HG03175 (cell line): ENCODE results near the gene RETSAT.

Source experiments
- ATAC-seq: cut with Tn5 transposase; IDR thresholded peaks from one replicate; pipeline ENCODE4 v1.9.1; 2021; ENCODE audit warnings: mild to moderate bottlenecking, moderate library complexity; ENCODE audit not compliant: unreplicated experiment

Gene RETSAT

DNA sequence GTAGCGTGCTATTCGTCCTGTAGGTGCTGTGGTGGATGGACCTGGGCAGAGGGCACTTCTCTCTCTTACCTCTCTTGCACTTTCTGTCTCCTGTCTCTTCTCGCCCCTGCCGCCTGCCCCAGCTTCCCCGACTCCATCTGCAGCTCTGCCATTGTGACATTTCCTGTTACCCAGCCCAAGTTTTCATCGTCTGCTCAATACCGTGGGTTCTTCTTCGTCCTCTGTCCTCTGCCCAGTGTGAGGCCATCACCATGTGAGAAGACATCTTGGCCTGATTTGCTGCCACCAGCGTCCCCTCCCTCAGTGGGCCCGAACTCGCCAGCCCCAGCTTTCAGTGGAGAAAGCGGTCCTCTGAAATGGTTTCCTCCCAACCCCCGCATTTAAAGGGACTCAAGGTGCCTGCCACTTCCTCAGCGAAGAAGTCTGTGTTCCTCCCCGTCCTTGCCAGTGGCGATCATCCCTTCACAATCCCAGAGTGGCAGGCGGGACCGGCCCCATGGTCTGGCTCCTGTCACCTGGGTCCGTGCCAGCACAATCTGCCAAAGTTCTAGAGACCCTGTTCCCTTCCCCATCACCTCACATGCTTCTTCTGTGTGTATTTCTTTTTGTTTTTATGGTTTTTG is 44.5 kb downstream of the RETSAT start:
- ATAC-seq: no peak

DNA sequence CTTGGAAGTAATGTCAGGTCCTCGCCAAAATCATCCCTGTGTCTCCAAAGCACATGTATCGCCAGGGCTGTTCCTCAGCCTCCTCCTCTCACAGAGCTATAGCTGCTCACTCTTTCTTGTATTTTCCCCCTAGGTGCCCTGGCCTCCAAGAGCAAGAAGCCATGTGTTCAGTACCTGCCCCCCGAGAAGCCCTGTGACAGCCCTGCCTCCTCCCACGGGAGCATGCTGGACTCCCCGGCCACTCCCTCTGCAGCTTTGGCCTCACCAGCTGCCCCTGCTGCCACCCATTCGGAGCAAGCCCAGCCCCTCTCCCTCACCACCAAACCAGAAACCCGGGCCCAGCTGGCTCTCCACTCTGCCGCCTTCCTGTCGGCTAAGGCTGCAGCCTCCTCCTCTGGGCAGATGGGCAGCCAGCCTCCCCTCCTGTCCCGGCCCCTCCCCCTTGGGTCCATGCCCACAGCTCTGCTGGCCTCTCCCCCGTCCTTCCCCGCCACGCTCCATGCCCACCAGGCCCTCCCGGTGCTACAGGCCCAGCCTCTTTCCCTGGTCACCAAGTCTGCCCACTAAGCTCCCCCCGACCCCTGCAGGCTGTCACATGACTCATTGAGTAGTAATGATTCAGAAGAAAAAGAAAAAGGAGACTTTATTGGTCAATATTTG is 45.3 kb downstream of the RETSAT start:
- no peak for ATAC-seq

DNA sequence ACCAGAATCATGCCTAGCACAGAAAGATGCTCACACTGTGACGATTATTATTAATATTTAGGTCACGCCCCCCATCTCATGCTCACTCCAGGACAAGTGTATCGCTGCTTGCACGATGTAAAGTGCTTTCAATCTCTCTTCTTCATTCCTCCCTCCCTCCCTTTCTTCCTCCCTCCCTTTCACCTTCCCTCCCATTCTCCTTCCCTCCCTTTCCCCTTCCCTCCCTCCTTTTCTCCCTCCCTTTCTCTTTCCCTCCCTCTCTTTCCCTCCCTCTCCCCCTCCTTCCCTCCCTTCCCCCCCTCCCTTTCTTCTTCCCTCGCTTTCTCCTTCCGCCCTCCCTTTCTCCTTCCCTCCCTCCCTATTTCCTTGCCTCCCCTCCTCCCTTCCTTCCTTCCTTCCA is 46.1 kb downstream of the RETSAT start:
- no peak for ATAC-seq

DNA sequence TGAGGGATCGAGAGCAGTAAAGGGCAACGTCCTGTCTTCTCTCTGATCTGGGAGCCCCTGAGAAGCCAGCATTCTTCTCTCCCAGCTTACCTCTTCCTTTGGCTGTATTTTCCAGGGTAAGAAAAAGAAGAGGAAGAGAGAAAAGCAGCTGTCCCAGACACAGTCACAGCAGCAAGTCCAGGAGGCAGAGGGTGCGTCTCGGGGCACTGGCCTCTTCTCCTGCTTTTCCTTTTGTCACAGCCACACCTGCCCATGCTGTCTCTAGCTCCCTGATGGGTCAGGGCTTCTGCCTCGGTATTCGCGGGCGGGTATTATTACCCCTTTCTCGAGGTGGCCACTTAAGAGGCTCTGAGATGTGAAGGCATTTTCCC is 46.8 kb downstream of the RETSAT start:
- ATAC-seq: no peak

DNA sequence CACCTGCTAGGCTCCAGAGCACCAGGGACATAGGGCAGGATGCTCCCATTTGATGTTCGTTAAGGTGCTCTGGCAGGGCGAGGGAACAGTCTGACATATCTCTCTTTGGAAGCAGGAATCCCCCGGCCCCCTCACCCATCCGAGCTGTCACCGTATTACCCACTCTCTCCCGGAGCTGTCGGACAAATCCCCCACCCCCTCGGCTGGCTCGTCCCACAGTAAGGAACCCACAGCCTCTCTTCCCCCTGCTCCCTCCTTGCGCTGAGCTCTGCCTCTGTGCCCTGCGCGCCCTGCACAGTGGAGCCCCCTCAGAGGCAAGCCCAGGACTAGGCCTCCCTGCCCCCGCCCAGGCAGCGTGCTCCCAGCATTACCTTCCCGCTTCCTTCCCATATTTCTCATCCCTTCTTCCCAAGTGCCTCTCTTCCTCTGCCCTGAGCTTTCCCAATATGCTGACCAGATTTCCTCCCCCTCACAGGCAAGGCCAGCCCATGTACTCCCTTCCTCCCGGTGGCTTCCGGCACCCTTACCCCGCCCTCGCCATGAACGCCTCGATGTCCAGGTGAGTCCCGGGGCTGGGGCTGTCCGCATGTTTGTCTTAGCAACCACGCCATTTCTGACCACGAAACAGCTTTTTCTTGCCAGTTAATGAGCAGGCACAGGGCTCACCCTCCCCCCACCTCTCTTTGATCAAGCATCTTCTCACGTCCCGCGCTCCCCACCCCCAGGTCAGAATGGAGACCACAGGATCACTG is 50.4 kb downstream of the RETSAT start:
- no peak for ATAC-seq

DNA sequence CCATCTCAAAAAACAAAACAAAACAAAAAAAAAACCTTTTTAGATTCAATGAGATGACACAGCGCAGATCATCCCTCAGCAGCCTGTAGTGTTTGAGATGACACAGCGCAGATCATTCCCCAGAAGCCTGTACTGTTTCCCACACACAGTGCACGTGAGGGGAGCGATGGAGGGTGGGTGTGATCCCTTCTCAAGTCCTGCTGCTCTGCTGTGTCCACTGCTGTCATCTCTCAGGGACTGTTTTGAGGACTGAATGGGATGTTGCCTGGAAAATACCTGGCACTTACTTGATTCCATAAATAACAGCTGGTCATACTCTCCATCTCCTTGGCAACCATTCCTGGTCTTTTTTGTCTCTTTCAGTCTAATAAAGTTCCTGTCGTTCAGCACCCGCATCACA is 52.2 kb downstream of the RETSAT start:
- no peak for ATAC-seq
